Measurements from ENCODE around the gene GAN. TPM values are rescaled to one million over a fixed set of nuclear protein-coding genes. Genes with fewer than 3 reads are reported as not detected.

GAN gene
- polyA plus RNA-seq, 4 donors: 0.27 to 2.5 (median 1.4) TPM

GRCh38 chr16:81436386-81436785, 121.6 kb downstream of the GAN start:
- FAIRE-seq (no peak), DNase-seq (no peak)
- Histone ChIP-seq H3K27ac (ENCODE audit: low read depth in 1 of 3, low read length in 2 of 3) (no peak overlapping the region), H3K9me3 (ENCODE audit: control insufficient read depth in 2 of 2, insufficient read depth in 1 of 2, low read depth in 1 of 2, low read length in 1 of 2) (no peaks in the 10 kb centered on the region), H3K36me3 (ENCODE audit: control insufficient read depth in 3 of 3, insufficient read depth in 2 of 3, low read depth in 1 of 3, low read length in 3 of 3) (no peaks in the 10 kb centered on the region), H3K27me3 (ENCODE audit: control insufficient read depth in 3 of 3, insufficient read depth in 3 of 3, low read length in 3 of 3) (peaks cover 0 to 8% (median 0%) of the 10 kb centered on the region in 3 donors), H3K4me1 (ENCODE audit: control insufficient read depth in 3 of 3, insufficient read depth in 2 of 3, low read depth in 1 of 3, low read length in 2 of 3) (no peaks in the 10 kb centered on the region), H3K4me3 (ENCODE audit: low read depth in 1 of 3, low read length in 3 of 3) (no peak overlapping the region)
- 83 to 90% (median 89%) methylated on average over 6 of the region's 6 CpGs for WGBS, 3 donors

DNA sequence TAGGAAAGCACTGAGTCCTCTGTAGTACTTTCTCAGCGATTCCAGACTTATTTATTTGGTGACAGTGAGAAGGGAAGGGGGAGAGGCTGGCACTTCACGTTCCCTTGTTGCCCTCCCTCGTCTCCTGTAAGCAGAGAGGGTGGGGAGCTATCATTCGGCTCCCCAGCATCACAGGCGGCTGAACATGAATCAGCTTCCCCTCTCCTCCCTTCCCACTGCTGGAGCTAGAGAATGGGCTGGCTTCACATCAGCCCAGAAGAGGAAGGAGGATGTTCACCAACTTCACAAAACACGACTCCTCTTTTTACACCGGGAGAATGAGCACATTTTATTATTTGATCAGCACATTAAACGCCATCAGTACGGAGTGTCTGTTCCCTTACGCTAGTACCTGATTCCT, 123.1 kb downstream of the GAN start:
- peaks cover 0 to 9% (median 0%) of the 10 kb centered on the region in 3 donors for H3K27me3 ChIP-seq (ENCODE audit: control insufficient read depth in 3 of 3, insufficient read depth in 3 of 3, low read length in 3 of 3)
- H3K27ac ChIP-seq (ENCODE audit: low read depth in 1 of 3, low read length in 2 of 3): no peak overlapping the region
- H3K4me3 ChIP-seq (ENCODE audit: low read depth in 1 of 3, low read length in 3 of 3): no peak overlapping the region
- DNase-seq: no peak
- H3K4me1 ChIP-seq (ENCODE audit: control insufficient read depth in 3 of 3, insufficient read depth in 2 of 3, low read depth in 1 of 3, low read length in 2 of 3): peaks cover 0 to under 1% (median 0%) of the 10 kb centered on the region in 3 donors
- no peaks in the 10 kb centered on the region for H3K9me3 ChIP-seq (ENCODE audit: control insufficient read depth in 2 of 2, insufficient read depth in 1 of 2, low read depth in 1 of 2, low read length in 1 of 2)
- no peak for FAIRE-seq
- 54 to 61% (median 55%) methylated on average over 10 of the region's 10 CpGs for WGBS, 3 donors
- H3K36me3 ChIP-seq (ENCODE audit: control insufficient read depth in 3 of 3, insufficient read depth in 2 of 3, low read depth in 1 of 3, low read length in 3 of 3): no peaks in the 10 kb centered on the region

Other genes with a start within 250 kb of the GAN start
- gene C16orf46, start 237.7 kb upstream of the GAN start, polyA plus RNA-seq: under 1 TPM in 2 of 4 donors, not detected in 2; 0.54 to 0.74 TPM
- gene GCSH, start 218.6 kb upstream of the GAN start, polyA plus RNA-seq: 10 to 100 TPM in 3 of 4 donors, 1 to 10 TPM in 1; 2.7 to 28.3 (median 19.5) TPM
- 10 to 100 TPM in 2 of 4 donors, 1 to 10 TPM in 2; 1.4 to 31.1 (median 17.8) TPM for gene BCO1, start 76.3 kb upstream of the GAN start, polyA plus RNA-seq
- gene CMIP, start 129.8 kb downstream of the GAN start, polyA plus RNA-seq: 10 to 100 TPM; 43.8 to 74.7 (median 55.7) TPM

Measured in small intestine (tissue), 7 donors.